PC-3 (cell line): ENCODE data around the gene ABLIM2.

ENCODE experiments used
- CTCF ChIP-seq: fragments of 300-600 bp; sonication (generic); conservative IDR thresholded peaks from 2 replicates; pipeline ENCODE4 v1.5.1; 2017; ENCODE audit warnings: antibody characterized with exemption, low read depth, mild to moderate bottlenecking, low read length
- EZH2 ChIP-seq: fragments of 300-600 bp; sonication (generic); IDR thresholded peaks from one replicate; pipeline ENCODE4 v1.6.1; 2017; ENCODE audit warnings: antibody characterized with exemption, mild to moderate bottlenecking, low read length; ENCODE audit not compliant: unreplicated experiment

GRCh38 chr4:7955393-7955792 lies 203.2 kb downstream of the ABLIM2 start:
- no peak for TF ChIP-seq EZH2
- TF ChIP-seq CTCF: no peak
